Cardiac fibroblast (primary cell): ENCODE data around the gene LRRC14B.
"Not testable (repeated sequence)": the region's sequence is repeated elsewhere in the genome, so short reads cannot be mapped to it uniquely, and the experiment has no call there.

Experiments
- DNase-seq, 2 donors: peaks; one replicate each; pipeline versions ENCODE4 v3.0.0 to v3.0.0-alpha.2; 2010; ENCODE audit warnings: low read depth in 2 of 2
- H3K4me3 ChIP-seq, 2 donors: replicated peaks in 1 of 2; 1 replicate in 1 of 2; 2 replicates in 1 of 2; pipeline ENCODE4 v1.5.1; 2011; ENCODE audit warnings: low read depth in 2 of 2, low read length in 2 of 2, mild to moderate bottlenecking in 2 of 2, moderate library complexity in 1 of 2
- TF ChIP-seq, protein P1 (sequence below): IDR thresholded peaks from one replicate; pipeline ENCODE4 v1.5.1; 2011; ENCODE audit warnings: low read depth, mild to moderate bottlenecking, low read length, inconsistent platforms

The LRRC14B gene

GRCh38 chr5:206927-207536 lies 15.7 kb downstream of the LRRC14B start:
- H3K4me3 ChIP-seq = no peak overlapping the region
- TF ChIP-seq, protein P1, sequence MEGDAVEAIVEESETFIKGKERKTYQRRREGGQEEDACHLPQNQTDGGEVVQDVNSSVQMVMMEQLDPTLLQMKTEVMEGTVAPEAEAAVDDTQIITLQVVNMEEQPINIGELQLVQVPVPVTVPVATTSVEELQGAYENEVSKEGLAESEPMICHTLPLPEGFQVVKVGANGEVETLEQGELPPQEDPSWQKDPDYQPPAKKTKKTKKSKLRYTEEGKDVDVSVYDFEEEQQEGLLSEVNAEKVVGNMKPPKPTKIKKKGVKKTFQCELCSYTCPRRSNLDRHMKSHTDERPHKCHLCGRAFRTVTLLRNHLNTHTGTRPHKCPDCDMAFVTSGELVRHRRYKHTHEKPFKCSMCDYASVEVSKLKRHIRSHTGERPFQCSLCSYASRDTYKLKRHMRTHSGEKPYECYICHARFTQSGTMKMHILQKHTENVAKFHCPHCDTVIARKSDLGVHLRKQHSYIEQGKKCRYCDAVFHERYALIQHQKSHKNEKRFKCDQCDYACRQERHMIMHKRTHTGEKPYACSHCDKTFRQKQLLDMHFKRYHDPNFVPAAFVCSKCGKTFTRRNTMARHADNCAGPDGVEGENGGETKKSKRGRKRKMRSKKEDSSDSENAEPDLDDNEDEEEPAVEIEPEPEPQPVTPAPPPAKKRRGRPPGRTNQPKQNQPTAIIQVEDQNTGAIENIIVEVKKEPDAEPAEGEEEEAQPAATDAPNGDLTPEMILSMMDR = no peak
- peak in 1 of 2 donors; percentile 31 for DNase-seq

- TF ChIP-seq, protein P1 = no peak
- no peak for DNase-seq
- H3K4me3 ChIP-seq = no peak overlapping the region
These were observed 16.3 kb downstream of the LRRC14B start for GRCh38 chr5:207599-207998.

GRCh38 chr5:208449-209114 lies 17.3 kb downstream of the LRRC14B start:
- TF ChIP-seq, protein P1 = no peak
- DNase-seq = no peak
- no peak overlapping the region for H3K4me3 ChIP-seq

DNA sequence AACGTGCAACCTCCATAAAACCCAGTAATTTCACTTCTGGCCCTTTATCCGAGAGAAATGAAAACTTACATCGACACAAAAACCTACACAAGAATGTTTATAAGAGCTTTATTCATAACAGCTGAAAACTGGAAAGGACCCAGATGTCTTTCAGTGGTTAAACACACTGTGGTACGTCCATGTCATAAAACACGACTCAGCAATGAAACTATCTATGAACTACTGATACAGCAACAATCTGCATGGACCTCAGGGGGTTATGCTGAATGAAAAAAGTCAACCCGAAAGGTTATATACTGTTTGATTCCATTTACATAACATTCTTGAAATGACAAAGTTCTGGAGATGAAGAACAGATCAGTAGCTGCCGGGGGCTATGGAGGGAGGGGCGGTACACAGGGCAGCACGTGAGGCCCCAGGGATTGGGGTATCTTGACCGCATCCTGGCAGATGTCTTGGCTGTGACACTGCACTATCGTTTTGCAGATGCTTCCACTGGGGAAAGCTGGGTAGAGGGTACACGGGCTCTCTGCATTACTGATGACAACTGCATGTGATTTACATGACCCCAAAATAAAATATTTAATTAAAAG lies 22.6 kb downstream of the LRRC14B start:
- no peak overlapping the region for H3K4me3 ChIP-seq
- TF ChIP-seq, protein P1 = no peak
- no peak for DNase-seq

- not testable (repeated sequence) for H3K4me3 ChIP-seq, DNase-seq
These were observed 24.0 kb downstream of the LRRC14B start for GRCh38 chr5:215256-215655.

GRCh38 chr5:216076-216475 lies 24.8 kb downstream of the LRRC14B start:
- not testable (repeated sequence) for H3K4me3 ChIP-seq, DNase-seq

DNA sequence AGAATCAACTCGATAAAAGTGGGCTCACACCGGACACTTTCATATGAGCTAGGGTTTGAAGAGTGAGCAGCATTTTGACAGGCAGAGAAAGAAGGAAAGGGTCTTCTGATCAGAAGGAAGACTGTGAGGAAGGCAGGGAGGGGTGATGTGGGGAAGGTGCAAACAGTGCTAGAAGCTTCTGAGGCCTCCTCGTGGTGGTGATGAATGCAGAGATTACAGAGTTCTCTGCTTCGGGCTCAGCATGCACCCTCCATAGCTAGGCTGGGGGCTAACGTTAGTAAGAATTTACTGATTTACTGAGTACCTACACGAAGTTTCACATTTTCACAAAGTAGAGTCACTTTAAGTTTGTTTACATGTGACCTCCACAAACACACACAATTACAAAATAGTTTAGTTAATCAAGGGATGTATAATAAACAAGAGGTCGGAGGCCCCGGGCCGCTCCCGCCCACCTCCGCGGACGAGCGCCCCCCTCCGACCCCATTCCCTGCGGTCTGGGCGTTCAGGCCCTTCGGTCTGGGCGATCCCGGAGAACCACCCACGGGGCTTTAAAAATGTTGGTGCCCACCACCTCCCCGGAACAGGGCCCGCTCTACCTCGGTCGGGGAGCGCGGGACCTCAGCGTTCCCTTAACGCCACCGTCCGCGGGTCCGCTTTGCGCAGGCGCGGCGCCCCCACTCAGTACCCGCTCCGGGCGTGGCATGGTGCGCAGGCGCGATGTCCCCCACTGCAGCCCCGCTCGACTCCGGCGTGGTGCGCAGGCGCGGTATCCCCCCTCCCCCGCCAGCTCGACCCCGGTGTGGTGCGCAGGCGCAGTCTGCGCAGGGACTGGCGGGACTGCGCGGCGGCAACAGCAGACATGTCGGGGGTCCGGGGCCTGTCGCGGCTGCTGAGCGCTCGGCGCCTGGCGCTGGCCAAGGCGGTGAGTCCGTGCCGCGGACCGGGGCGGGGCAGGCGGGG lies 26.5 kb downstream of the LRRC14B start, which contains the start of the genes CCDC127 and SDHA:
TSS of gene CCDC127 (minus strand) at position 660 of the 963 bp plus-strand sequence. CDS start 1,304 bp downstream, outside the sequence.
TSS of gene SDHA (plus strand) at position 827 of the 963 bp plus-strand sequence. CDS start at position 863, 36 bp downstream.
- peak within 1 kb of the TSS; percentile 93 to 97 for H3K4me3 ChIP-seq
- TF ChIP-seq, protein P1 = peak; percentile 41
- peak; percentile 88 to 94 for DNase-seq
